MCF 10A (cell line): ENCODE data around the gene FBXL14. TPM values are rescaled to one million over a fixed set of nuclear protein-coding genes. Genes with fewer than 3 reads are reported as not detected.

ENCODE experiments used
- BruUV-seq: library from RNA; stranded (reverse); fragments of 400-500 nt; replicated peaks from 2 replicates; lab custom pipeline; 2021; lab: Mats Ljungman, UMichigan
- CTCF ChIA-PET: fragments of 300-600 bp; sonication (Branson Sonifier 250); formaldehyde crosslinking; extraction: SDS; loops from one replicate; lab custom pipeline; 2021; ENCODE audit warnings: antibody characterized with exemption, inconsistent platforms; lab: Yijun Ruan, JAX
- POLR2A ChIA-PET: fragments of 300-600, 350-650 bp; sonication (Branson Sonifier 250); formaldehyde crosslinking; extraction: SDS; loops from one replicate; lab custom pipeline; 2020; ENCODE audit warnings: antibody characterized with exemption, inconsistent platforms; lab: Yijun Ruan, JAX
- DNase-seq: peaks from one replicate; pipeline ENCODE4 v3.0.0-alpha.2; 2018; ENCODE audit not compliant: unreplicated experiment
- H3K27ac Mint-ChIP-seq: one replicate; pipeline ENCODE4 v1.8.0; 2022; ENCODE audit warnings: mild to moderate bottlenecking, low read depth, mixed read lengths; ENCODE audit not compliant: unreplicated experiment
- H3K27me3 Mint-ChIP-seq: one replicate; pipeline ENCODE4 v1.8.0; 2022; ENCODE audit warnings: mixed read lengths; ENCODE audit not compliant: insufficient read depth, unreplicated experiment
- H3K36me3 Mint-ChIP-seq: one replicate; pipeline ENCODE4 v1.8.0; 2022; ENCODE audit warnings: mild to moderate bottlenecking, moderate library complexity, mixed read lengths; ENCODE audit not compliant: insufficient read depth, unreplicated experiment
- H3K4me1 Mint-ChIP-seq: one replicate; pipeline ENCODE4 v1.8.0; 2022; ENCODE audit warnings: mixed read lengths; ENCODE audit not compliant: insufficient read depth, unreplicated experiment
- H3K4me3 Mint-ChIP-seq: one replicate; pipeline ENCODE4 v1.8.0; 2022; ENCODE audit warnings: mild to moderate bottlenecking, moderate library complexity, mixed read lengths; ENCODE audit not compliant: unreplicated experiment
- H3K9me3 Mint-ChIP-seq: one replicate; pipeline ENCODE4 v1.8.0; 2022; ENCODE audit warnings: mixed read lengths; ENCODE audit not compliant: unreplicated experiment
- intact Hi-C: fragments of 100-400 bp; cut with micrococcal nuclease; formaldehyde crosslinking; loops from 2 replicates; pipeline ENCODE4 v1.14.1; 2022
- total RNA-seq: library from RNA; stranded (reverse); gene quantifications from 2 replicates; pipeline ENCODE4 v1.2.3, GENCODE V29; 2022
- TF ChIP-seq, protein P1 (sequence below): fragments of 200-600 bp; IDR thresholded peaks from one replicate; pipeline ENCODE4 v1.8.0; 2022; ENCODE audit warnings: antibody characterized with exemption, mild to moderate bottlenecking; ENCODE audit not compliant: unreplicated experiment

FBXL14 gene
- total RNA-seq, 1 experiment from 2014 or later, result 9.4 TPM

DNA sequence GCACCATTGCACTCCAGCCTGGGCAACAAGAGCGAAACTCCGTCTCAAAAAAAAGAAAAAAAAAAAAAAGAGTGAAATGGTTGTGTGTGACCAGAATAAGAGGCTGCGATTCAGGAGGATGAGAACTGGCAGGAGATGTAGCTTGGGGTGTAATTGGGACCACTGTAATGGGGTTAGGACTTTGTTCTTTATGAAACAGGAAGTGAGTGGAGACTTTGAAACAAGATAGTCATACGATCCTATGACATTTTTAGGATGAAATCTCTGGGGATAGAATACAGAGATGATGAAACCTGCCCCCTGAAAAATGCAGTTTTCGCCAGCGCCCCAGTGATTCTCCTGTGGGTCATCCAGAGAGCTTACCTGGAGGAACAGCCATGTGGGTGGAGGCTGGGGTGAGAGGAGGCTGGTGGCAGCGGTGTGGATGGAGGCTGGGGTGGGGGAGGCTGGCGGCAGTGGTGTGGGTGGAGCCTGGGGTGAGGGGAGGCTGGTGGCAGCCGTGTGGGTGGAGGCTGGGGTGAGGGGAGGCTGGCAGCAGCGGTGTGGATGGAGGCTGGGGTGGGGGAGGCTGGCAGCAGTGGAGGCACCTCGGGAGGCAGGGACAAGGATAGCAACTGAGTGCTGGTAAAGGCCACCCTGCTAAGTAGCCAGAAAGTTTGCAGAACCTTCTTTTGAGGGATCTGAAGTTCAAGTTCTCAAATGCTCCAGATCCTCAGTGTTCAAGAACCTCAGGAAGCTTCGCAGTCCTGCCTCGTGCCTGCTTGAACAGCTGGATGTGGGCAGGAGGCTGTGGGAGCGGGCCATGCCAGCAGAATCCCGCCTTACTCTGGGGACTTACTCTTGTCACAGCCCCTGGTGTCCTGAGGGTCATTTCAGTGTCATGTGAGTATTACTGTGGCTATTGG is 20.2 kb downstream of the FBXL14 start:
- TF ChIP-seq, protein P1, sequence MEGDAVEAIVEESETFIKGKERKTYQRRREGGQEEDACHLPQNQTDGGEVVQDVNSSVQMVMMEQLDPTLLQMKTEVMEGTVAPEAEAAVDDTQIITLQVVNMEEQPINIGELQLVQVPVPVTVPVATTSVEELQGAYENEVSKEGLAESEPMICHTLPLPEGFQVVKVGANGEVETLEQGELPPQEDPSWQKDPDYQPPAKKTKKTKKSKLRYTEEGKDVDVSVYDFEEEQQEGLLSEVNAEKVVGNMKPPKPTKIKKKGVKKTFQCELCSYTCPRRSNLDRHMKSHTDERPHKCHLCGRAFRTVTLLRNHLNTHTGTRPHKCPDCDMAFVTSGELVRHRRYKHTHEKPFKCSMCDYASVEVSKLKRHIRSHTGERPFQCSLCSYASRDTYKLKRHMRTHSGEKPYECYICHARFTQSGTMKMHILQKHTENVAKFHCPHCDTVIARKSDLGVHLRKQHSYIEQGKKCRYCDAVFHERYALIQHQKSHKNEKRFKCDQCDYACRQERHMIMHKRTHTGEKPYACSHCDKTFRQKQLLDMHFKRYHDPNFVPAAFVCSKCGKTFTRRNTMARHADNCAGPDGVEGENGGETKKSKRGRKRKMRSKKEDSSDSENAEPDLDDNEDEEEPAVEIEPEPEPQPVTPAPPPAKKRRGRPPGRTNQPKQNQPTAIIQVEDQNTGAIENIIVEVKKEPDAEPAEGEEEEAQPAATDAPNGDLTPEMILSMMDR, result no peak
- Mint-ChIP-seq H3K4me3 (no peak overlapping the region), H3K36me3 (no peaks in the 10 kb centered on the region), H3K9me3 (no peaks in the 10 kb centered on the region), H3K4me1 (no peaks in the 10 kb centered on the region), H3K27ac (no peak overlapping the region), H3K27me3 (no peaks in the 10 kb centered on the region)
- DNase-seq, result no peak
- ChIA-PET POLR2A (no interaction called here), CTCF (interaction anchor here (0.6 to 2.9 kb wide), 4 partner anchors 9 to 456 kb away, joined by 3 to 15 read pairs (median 5); no protein-coding TSS in a partner anchor)
- intact Hi-C loops, result no loop called here
- BruUV-seq, result no TSS peak

DNA sequence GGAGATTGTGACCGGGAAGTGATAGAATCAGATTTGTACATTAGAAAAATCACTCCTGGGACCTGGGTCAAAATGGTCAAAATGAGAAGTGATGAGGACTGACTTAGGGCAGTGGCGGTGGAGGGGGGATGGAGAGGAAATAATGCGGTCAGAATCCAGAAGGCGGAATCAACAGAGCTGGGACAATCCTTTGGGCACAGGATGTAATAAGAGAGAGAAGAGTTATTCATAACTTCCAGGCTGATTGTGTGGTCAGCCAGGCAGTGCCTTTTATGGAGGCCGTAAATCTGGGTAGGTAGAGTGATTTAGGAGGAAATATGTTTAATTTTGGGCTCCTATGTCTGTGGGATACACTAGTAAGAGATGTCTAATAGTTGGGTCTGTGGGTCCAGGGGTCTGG is 21.6 kb downstream of the FBXL14 start:
- DNase-seq, result no peak
- Mint-ChIP-seq H3K4me3 (no peak overlapping the region), H3K4me1 (no peaks in the 10 kb centered on the region), H3K27me3 (peaks cover 6% of the 10 kb centered on the region), H3K27ac (no peak overlapping the region), H3K9me3 (no peaks in the 10 kb centered on the region), H3K36me3 (no peaks in the 10 kb centered on the region)
- ChIA-PET POLR2A (no interaction called here), CTCF (interaction anchor here (0.6 to 2.9 kb wide), 3 partner anchors 38 to 698 kb away, joined by 3 to 15 read pairs (median 3); no protein-coding TSS in a partner anchor)
- intact Hi-C loops, result no loop called here
- BruUV-seq, result no TSS peak
- TF ChIP-seq, protein P1, result no peak

DNA sequence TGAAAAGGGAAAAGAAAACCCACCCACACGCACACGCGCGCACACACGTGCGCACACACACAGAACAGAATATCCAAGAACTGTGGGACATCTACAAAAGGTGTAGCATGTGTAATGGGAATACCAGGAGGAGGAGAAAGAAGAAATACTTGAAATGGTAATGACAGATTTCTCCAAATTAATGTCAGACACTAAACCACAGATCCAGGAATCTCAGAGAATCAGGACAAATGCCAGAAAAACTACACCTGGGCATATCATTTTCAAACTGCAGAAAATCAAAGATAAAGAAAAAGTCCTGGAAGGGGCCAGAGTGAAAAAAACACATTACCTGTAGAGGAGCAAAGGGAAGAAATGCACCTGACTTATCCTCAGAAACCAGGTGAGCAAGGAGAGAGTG is 26.5 kb downstream of the FBXL14 start:
- DNase-seq, result no peak
- Mint-ChIP-seq H3K36me3 (no peaks in the 10 kb centered on the region), H3K27me3 (peaks cover 14% of the 10 kb centered on the region), H3K27ac (no peak overlapping the region), H3K9me3 (no peaks in the 10 kb centered on the region), H3K4me1 (no peaks in the 10 kb centered on the region), H3K4me3 (no peak overlapping the region)
- CTCF ChIA-PET, result interaction anchor here (1.1 to 1.4 kb wide), 2 partner anchors 16 to 451 kb away, joined by 3 to 9 read pairs; no protein-coding TSS in a partner anchor
- TF ChIP-seq, protein P1, result no peak
- intact Hi-C loops, result no loop called here
- no TSS peak for BruUV-seq
- POLR2A ChIA-PET, result no interaction called here

DNA sequence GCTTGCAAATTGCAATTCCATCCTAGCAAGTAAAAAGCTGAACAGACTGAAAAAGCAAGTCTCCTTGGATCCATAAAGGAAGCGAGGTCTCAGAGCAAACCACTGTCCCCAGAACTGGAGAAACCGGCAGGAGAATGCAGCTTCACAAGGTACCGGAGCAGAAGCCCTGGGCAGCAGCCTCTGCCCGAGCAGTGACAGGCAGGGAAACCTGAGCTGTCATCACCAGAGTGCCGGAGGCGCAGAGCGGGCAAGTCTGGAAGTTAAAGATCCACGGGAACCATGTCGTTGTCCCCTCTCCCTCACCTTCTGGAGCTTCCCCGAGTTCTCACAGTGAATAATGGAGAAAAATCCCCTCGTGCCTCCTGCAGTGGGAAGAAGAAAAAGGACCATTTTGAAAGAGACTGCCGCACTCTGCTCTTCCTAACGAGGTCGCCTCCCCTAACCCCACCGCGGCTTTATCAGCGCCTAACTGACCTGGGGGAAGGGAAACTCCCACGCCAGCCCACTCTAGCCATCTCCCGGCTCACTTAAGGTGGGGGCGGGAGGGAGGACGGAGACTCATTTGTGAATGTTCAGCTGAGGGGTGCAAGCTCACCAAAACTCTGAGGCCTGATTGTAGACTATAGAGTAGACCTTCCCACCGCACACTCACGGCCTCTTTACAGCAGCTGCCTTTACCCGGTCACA is 27.8 kb downstream of the FBXL14 start:
- no peak overlapping the region for H3K4me3 Mint-ChIP-seq
- BruUV-seq, result no TSS peak
- intact Hi-C loops, result no loop called here
- ChIA-PET CTCF (interaction anchor here (1.0 to 1.6 kb wide), 4 partner anchors 17 to 474 kb away, joined by 3 to 9 read pairs (median 5); no protein-coding TSS in a partner anchor), POLR2A (interaction anchor here (0.9 kb wide), 1 partner anchor 14 kb away, joined by 4 read pairs; no protein-coding TSS in a partner anchor)
- no peaks in the 10 kb centered on the region for H3K9me3 Mint-ChIP-seq
- H3K4me1 Mint-ChIP-seq, result no peaks in the 10 kb centered on the region
- no peak for DNase-seq
- H3K27me3 Mint-ChIP-seq, result peaks cover 14% of the 10 kb centered on the region
- no peak overlapping the region for H3K27ac Mint-ChIP-seq
- TF ChIP-seq, protein P1, result no peak
- H3K36me3 Mint-ChIP-seq, result no peaks in the 10 kb centered on the region
